GM19035 (cell line): ENCODE data around the gene POLD4.

Experiments
- ATAC-seq: cut with Tn5 transposase; IDR thresholded peaks from one replicate; pipeline ENCODE4 v1.9.1; 2021; ENCODE audit not compliant: unreplicated experiment

The POLD4 gene

GRCh38 chr11:67371911-67372320 lies 18.6 kb upstream of the POLD4 start:
- ATAC-seq: no peak

GRCh38 chr11:67371189-67371910 lies 18.0 kb upstream of the POLD4 start:
- ATAC-seq: no peak

GRCh38 chr11:67370351-67371076 lies 17.2 kb upstream of the POLD4 start:
- ATAC-seq: no peak

- no peak for ATAC-seq
These were observed 16.5 kb upstream of the POLD4 start for GRCh38 chr11:67369801-67370284.

GRCh38 chr11:67369275-67369674 lies 15.9 kb upstream of the POLD4 start:
- no peak for ATAC-seq

GRCh38 chr11:67368621-67369020 lies 15.3 kb upstream of the POLD4 start:
- ATAC-seq: no peak

- ATAC-seq: no peak
These were observed 14.4 kb upstream of the POLD4 start for GRCh38 chr11:67367761-67368227.

- ATAC-seq: no peak
These were observed 13.8 kb upstream of the POLD4 start for GRCh38 chr11:67366961-67367760.

- no peak for ATAC-seq
These were observed 13.2 kb upstream of the POLD4 start for GRCh38 chr11:67366546-67366945.

- no peak for ATAC-seq
These were observed 12.5 kb upstream of the POLD4 start for GRCh38 chr11:67365736-67366444.

- no peak for ATAC-seq
These were observed 11.7 kb upstream of the POLD4 start for GRCh38 chr11:67364783-67365722.

GRCh38 chr11:67364169-67364568 lies 10.8 kb upstream of the POLD4 start:
- ATAC-seq: no peak

- ATAC-seq: no peak
These were observed 4.7 kb upstream of the POLD4 start for GRCh38 chr11:67357831-67358670.

- ATAC-seq: no peak
These were observed 3.7 kb upstream of the POLD4 start for GRCh38 chr11:67356864-67357561.

GRCh38 chr11:67356387-67356863 lies 3.1 kb upstream of the POLD4 start:
- ATAC-seq: no peak

GRCh38 chr11:67355794-67356386 lies 2.5 kb upstream of the POLD4 start:
- no peak for ATAC-seq

- ATAC-seq: no peak
These were observed 1.9 kb upstream of the POLD4 start for GRCh38 chr11:67355023-67355793.
